Activated CD8-positive, alpha-beta memory T cell treated with anti-CD3 and anti-CD28 coated beads, Interleukin-2, amount 50 U/mL, for 4 hours (primary cell): ENCODE measurements around the gene SIM2.

ENCODE experiments used
- DNase-seq: peaks from one replicate; pipeline ENCODE4 v3.0.0-alpha.2; 2020

SIM2 gene

GRCh38 chr21:36686955-36687354 lies 12.0 kb upstream of the SIM2 start:
- no peak for DNase-seq

GRCh38 chr21:36688324-36688723 lies 10.6 kb upstream of the SIM2 start:
- DNase-seq, result no peak

GRCh38 chr21:36689324-36689723 lies 9.6 kb upstream of the SIM2 start:
- no peak for DNase-seq

- DNase-seq, result no peak
Measured at GRCh38 chr21:36690628-36691554, 8.0 kb upstream of the SIM2 start.

- no peak for DNase-seq
Measured at GRCh38 chr21:36691555-36692041, 7.3 kb upstream of the SIM2 start.

GRCh38 chr21:36692114-36692834 lies 6.6 kb upstream of the SIM2 start:
- DNase-seq, result no peak

- no peak for DNase-seq
Measured at GRCh38 chr21:36692835-36693488, 6.0 kb upstream of the SIM2 start.

- no peak for DNase-seq
Measured at GRCh38 chr21:36693489-36694030, 5.4 kb upstream of the SIM2 start.

- DNase-seq, result no peak
Measured at GRCh38 chr21:36694031-36694515, 4.8 kb upstream of the SIM2 start.

- DNase-seq, result no peak
Measured at GRCh38 chr21:36694593-36695282, 4.2 kb upstream of the SIM2 start.

GRCh38 chr21:36695283-36695634 lies 3.7 kb upstream of the SIM2 start:
- no peak for DNase-seq

- DNase-seq, result no peak
Measured at GRCh38 chr21:36695671-36696389, 3.1 kb upstream of the SIM2 start.

- DNase-seq, result no peak
Measured at GRCh38 chr21:36696390-36697059, 2.4 kb upstream of the SIM2 start.

GRCh38 chr21:36697060-36697850 lies 1.7 kb upstream of the SIM2 start:
- no peak for DNase-seq

- no peak for DNase-seq
Measured at GRCh38 chr21:36697851-36698384, 997 bp upstream of the SIM2 start.

- DNase-seq, result no peak
Measured at GRCh38 chr21:36698385-36698980, 432 bp upstream of the SIM2 start.

GRCh38 chr21:36699546-36700294 lies 805 bp downstream of the SIM2 start:
- DNase-seq, result no peak

- no peak for DNase-seq
Measured at GRCh38 chr21:36700295-36700970, 1.5 kb downstream of the SIM2 start.
